ENCODE data around the gene SPTBN2.

The SPTBN2 gene

DNA sequence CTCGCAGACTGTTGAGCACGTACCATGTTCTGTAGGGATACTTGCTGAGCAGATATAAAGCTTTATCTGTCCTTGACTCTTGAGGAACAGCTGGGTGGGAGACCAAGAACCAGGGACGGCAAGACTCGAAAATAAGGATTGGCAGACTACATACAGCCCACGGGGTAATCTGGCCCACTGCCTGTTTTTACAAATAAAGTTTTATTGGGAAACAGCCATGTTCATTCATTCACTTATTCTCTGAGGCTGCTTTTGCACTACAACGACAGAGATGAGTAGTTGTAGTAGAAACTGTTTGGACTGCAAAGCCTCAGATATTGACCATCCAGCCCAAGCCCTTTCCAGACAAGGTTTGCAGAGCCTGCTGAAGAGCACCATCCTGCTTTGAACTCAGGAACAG lies 31.0 kb downstream of the SPTBN2 start:
- TF ChIP-seq, protein P1, sequence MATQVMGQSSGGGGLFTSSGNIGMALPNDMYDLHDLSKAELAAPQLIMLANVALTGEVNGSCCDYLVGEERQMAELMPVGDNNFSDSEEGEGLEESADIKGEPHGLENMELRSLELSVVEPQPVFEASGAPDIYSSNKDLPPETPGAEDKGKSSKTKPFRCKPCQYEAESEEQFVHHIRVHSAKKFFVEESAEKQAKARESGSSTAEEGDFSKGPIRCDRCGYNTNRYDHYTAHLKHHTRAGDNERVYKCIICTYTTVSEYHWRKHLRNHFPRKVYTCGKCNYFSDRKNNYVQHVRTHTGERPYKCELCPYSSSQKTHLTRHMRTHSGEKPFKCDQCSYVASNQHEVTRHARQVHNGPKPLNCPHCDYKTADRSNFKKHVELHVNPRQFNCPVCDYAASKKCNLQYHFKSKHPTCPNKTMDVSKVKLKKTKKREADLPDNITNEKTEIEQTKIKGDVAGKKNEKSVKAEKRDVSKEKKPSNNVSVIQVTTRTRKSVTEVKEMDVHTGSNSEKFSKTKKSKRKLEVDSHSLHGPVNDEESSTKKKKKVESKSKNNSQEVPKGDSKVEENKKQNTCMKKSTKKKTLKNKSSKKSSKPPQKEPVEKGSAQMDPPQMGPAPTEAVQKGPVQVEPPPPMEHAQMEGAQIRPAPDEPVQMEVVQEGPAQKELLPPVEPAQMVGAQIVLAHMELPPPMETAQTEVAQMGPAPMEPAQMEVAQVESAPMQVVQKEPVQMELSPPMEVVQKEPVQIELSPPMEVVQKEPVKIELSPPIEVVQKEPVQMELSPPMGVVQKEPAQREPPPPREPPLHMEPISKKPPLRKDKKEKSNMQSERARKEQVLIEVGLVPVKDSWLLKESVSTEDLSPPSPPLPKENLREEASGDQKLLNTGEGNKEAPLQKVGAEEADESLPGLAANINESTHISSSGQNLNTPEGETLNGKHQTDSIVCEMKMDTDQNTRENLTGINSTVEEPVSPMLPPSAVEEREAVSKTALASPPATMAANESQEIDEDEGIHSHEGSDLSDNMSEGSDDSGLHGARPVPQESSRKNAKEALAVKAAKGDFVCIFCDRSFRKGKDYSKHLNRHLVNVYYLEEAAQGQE (IDR thresholded peaks at IDR 0.05; ENCODE audit: insufficient replicate concordance, low read depth): no peak
- TF ChIP-seq GABPA (IDR thresholded peaks at IDR 0.05; ENCODE audit: low read depth): no peak
- TF ChIP-seq POLR2AphosphoS5 (IDR thresholded peaks at IDR 0.05; ENCODE audit: low read depth): no peak
- TF ChIP-seq, protein P2, sequence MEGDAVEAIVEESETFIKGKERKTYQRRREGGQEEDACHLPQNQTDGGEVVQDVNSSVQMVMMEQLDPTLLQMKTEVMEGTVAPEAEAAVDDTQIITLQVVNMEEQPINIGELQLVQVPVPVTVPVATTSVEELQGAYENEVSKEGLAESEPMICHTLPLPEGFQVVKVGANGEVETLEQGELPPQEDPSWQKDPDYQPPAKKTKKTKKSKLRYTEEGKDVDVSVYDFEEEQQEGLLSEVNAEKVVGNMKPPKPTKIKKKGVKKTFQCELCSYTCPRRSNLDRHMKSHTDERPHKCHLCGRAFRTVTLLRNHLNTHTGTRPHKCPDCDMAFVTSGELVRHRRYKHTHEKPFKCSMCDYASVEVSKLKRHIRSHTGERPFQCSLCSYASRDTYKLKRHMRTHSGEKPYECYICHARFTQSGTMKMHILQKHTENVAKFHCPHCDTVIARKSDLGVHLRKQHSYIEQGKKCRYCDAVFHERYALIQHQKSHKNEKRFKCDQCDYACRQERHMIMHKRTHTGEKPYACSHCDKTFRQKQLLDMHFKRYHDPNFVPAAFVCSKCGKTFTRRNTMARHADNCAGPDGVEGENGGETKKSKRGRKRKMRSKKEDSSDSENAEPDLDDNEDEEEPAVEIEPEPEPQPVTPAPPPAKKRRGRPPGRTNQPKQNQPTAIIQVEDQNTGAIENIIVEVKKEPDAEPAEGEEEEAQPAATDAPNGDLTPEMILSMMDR (IDR thresholded peaks at IDR 0.05; ENCODE audit: insufficient read depth, low read length): no peak
- TF ChIP-seq SPI1 (IDR thresholded peaks at IDR 0.05; ENCODE audit: borderline replicate concordance, low read depth): no peak
- Histone ChIP-seq H3K27me3 (ENCODE audit: insufficient read depth, poor library complexity, severe bottlenecking) (no peaks in the 10 kb centered on the region), H3K4me3 (replicated peaks; ENCODE audit: insufficient read depth, low read length) (no peak overlapping the region), H3K27ac (replicated peaks) (no peak overlapping the region)
- no peak for DNase-seq (ENCODE audit: low read depth in 1 of 2, low spot score in 1 of 2)

DNA sequence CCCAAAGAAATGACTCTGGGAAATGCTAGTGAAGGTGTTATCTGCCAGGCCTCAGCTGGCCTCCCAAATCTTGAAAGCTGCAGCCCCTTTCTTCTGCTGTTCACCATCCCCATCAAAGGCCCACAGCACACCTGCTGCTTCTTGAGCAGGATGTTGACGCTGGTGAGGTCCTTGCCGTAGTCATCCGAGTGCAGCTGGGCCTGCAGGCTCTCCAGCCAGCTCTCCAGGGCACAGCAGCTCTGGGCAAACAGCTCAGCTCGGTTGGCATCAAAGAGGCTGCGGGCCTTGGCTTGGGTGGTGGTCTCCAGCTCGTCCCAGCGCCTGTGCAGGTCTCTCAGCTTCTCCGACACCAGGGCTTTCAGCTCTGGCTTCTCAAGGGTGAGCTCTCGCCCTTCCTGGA lies 32.9 kb downstream of the SPTBN2 start:
- no peak overlapping the region for H3K27ac ChIP-seq (replicated peaks)
- H3K27me3 ChIP-seq (ENCODE audit: insufficient read depth, poor library complexity, severe bottlenecking): no peaks in the 10 kb centered on the region
- TF ChIP-seq POLR2AphosphoS5 (IDR thresholded peaks at IDR 0.05; ENCODE audit: low read depth) (no peak), GABPA (IDR thresholded peaks at IDR 0.05; ENCODE audit: low read depth) (no peak), SPI1 (IDR thresholded peaks at IDR 0.05; ENCODE audit: borderline replicate concordance, low read depth) (no peak)
- TF ChIP-seq, protein P1 (IDR thresholded peaks at IDR 0.05; ENCODE audit: insufficient replicate concordance, low read depth): no peak
- TF ChIP-seq, protein P2 (IDR thresholded peaks at IDR 0.05; ENCODE audit: insufficient read depth, low read length): no peak
- no peak overlapping the region for H3K4me3 ChIP-seq (replicated peaks; ENCODE audit: insufficient read depth, low read length)
- DNase-seq (ENCODE audit: low read depth in 1 of 2, low spot score in 1 of 2): no peak

DNA sequence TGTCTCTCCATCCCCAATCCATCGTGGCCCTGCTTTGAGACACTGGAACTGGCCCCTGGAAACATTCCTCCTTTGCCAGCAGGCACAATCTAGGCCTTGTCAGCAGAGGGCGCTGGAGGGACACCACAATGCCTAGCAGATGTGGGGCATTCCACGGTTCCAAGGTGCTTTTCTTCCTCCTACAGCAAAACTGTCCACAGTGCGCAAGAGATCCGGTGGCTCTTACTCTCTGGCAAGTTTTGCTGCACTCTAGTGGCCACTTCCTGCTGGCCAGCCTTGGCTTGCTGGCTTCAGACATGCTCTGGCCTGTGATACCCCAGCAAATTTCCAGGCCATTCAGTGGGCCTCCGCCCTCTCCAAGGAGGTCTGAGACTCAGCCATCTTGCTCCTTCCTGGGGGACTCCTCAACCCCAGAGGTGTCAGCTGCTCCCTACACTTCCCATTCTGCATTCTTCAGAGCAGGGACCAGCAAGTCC lies 34.2 kb downstream of the SPTBN2 start:
- DNase-seq (ENCODE audit: low read depth in 1 of 2, low spot score in 1 of 2): peak; percentile 69 to 86
- no peak for TF ChIP-seq GABPA (IDR thresholded peaks at IDR 0.05; ENCODE audit: low read depth)
- no peak for TF ChIP-seq POLR2AphosphoS5 (IDR thresholded peaks at IDR 0.05; ENCODE audit: low read depth)
- no peak for TF ChIP-seq SPI1 (IDR thresholded peaks at IDR 0.05; ENCODE audit: borderline replicate concordance, low read depth)
- TF ChIP-seq, protein P1 (IDR thresholded peaks at IDR 0.05; ENCODE audit: insufficient replicate concordance, low read depth): no peak
- TF ChIP-seq, protein P2 (IDR thresholded peaks at IDR 0.05; ENCODE audit: insufficient read depth, low read length): peak; percentile 96
- Histone ChIP-seq H3K4me3 (replicated peaks; ENCODE audit: insufficient read depth, low read length) (no peak overlapping the region), H3K27ac (replicated peaks) (no peak overlapping the region), H3K27me3 (ENCODE audit: insufficient read depth, poor library complexity, severe bottlenecking) (no peaks in the 10 kb centered on the region)

Data from HL-60 (cell line).